ENCODE data around the gene ZGPAT.
A peak's percentile ranks its signal among the peaks of the same experiment; 100 is the strongest.

- TF ChIP-seq, protein P1, sequence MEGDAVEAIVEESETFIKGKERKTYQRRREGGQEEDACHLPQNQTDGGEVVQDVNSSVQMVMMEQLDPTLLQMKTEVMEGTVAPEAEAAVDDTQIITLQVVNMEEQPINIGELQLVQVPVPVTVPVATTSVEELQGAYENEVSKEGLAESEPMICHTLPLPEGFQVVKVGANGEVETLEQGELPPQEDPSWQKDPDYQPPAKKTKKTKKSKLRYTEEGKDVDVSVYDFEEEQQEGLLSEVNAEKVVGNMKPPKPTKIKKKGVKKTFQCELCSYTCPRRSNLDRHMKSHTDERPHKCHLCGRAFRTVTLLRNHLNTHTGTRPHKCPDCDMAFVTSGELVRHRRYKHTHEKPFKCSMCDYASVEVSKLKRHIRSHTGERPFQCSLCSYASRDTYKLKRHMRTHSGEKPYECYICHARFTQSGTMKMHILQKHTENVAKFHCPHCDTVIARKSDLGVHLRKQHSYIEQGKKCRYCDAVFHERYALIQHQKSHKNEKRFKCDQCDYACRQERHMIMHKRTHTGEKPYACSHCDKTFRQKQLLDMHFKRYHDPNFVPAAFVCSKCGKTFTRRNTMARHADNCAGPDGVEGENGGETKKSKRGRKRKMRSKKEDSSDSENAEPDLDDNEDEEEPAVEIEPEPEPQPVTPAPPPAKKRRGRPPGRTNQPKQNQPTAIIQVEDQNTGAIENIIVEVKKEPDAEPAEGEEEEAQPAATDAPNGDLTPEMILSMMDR (IDR thresholded peaks at IDR 0.05; ENCODE audit: low read depth, low read length), result 0 out of 2 replicates have a peak, but pooled peaks have one; percentile 4
- no peak for TF ChIP-seq EZH2phosphoT487 (IDR thresholded peaks at IDR 0.05; ENCODE audit: low read depth)
Observed at GRCh38 chr20:63707558-63708300, at the start of gene ZGPAT, which contains the start of gene ARFRP1.
